Measurements from ENCODE around the gene ANTXRL. TPM values are rescaled to one million over a fixed set of nuclear protein-coding genes. Genes with fewer than 3 reads are reported as not detected.
"Not testable (repeated sequence)": the region's sequence is repeated elsewhere in the genome, so short reads cannot be mapped to it uniquely, and the experiment has no call there.

The ANTXRL gene
- total RNA-seq, 6 donors from 2014 or later = not detected

- 82 to 96% methylated on average over 5 to 8 of the region's 8 CpGs for WGBS, 2 donors
- TF ChIP-seq POLR2AphosphoS5 (IDR thresholded peaks at IDR 0.05) = no peak
- TF ChIP-seq CTCF (IDR thresholded peaks at IDR 0.05) = no peak
- TF ChIP-seq EP300 (IDR thresholded peaks at IDR 0.05) = no peak
- no peak for TF ChIP-seq POLR2A (IDR thresholded peaks at IDR 0.05)
- no peaks in the 10 kb centered on the region for H3K4me1 ChIP-seq
- H3K27me3 ChIP-seq = no peaks in the 10 kb centered on the region
- H3K27ac ChIP-seq = no peak overlapping the region
- no peak overlapping the region for H3K4me3 ChIP-seq
- no peaks in the 10 kb centered on the region for H3K36me3 ChIP-seq
- ATAC-seq (ENCODE audit: low FRiP score in 2 of 2) (no peak), DNase-seq (peak; percentile 19 to 54)
- no peaks in the 10 kb centered on the region for H3K9me3 ChIP-seq
Observed at GRCh38 chr10:46264737-46265368, 21.9 kb upstream of the ANTXRL start.

- not testable (repeated sequence) for ATAC-seq (ENCODE audit: low FRiP score in 2 of 2); H3K27me3 ChIP-seq; H3K4me1 ChIP-seq; H3K9me3 ChIP-seq; H3K27ac ChIP-seq; DNase-seq; H3K4me3 ChIP-seq; H3K36me3 ChIP-seq
- 79 to 93% methylated on average over 3 to 6 of the region's 6 CpGs for WGBS, 2 donors
Observed at GRCh38 chr10:46265566-46266305, 21.1 kb upstream of the ANTXRL start.

GRCh38 chr10:46266306-46266985, 20.4 kb upstream of the ANTXRL start:
- DNase-seq = peak in 1 of 2 donors; percentile 61
- Histone ChIP-seq H3K27me3 (no peaks in the 10 kb centered on the region), H3K27ac (no peak overlapping the region), H3K4me3 (no peak overlapping the region), H3K36me3 (no peaks in the 10 kb centered on the region), H3K4me1 (no peaks in the 10 kb centered on the region), H3K9me3 (no peaks in the 10 kb centered on the region)
- ATAC-seq (ENCODE audit: low FRiP score in 2 of 2) = peak; percentile 2 to 5
- TF ChIP-seq POLR2AphosphoS5 (IDR thresholded peaks at IDR 0.05) (no peak), EP300 (IDR thresholded peaks at IDR 0.05) (no peak), POLR2A (IDR thresholded peaks at IDR 0.05) (no peak), CTCF (IDR thresholded peaks at IDR 0.05) (no peak)
- 83 to 95% methylated on average over 11 to 19 of the region's 21 CpGs for WGBS, 2 donors

GRCh38 chr10:46267132-46267985, 19.4 kb upstream of the ANTXRL start:
- H3K27me3 ChIP-seq = no peaks in the 10 kb centered on the region
- H3K27ac ChIP-seq = peak overlapping the region in 1 of 4 donors; percentile 68
- no peaks in the 10 kb centered on the region for H3K36me3 ChIP-seq
- no peak overlapping the region for H3K4me3 ChIP-seq
- WGBS, 2 donors = 80 to 81% methylated on average over 10 of the region's 10 CpGs
- ATAC-seq (ENCODE audit: low FRiP score in 2 of 2) = no peak
- H3K9me3 ChIP-seq = no peaks in the 10 kb centered on the region
- H3K4me1 ChIP-seq = no peaks in the 10 kb centered on the region
- TF ChIP-seq EP300 (IDR thresholded peaks at IDR 0.05) = no peak
- no peak for TF ChIP-seq POLR2AphosphoS5 (IDR thresholded peaks at IDR 0.05)
- TF ChIP-seq POLR2A (IDR thresholded peaks at IDR 0.05) = no peak
- no peak for TF ChIP-seq CTCF (IDR thresholded peaks at IDR 0.05)
- no peak for DNase-seq
